ENCODE measurements around the gene OR4D10.
"Not testable (repeated sequence)": the region's sequence is repeated elsewhere in the genome, so short reads cannot be mapped to it uniquely, and the experiment has no call there.

GRCh38 chr11:59520139-59520538 is 47.0 kb downstream of the OR4D10 start:
- TF ChIP-seq CTCF, POLR2A (IDR thresholded peaks at IDR 0.05): not testable (repeated sequence)

All from thyroid gland (tissue), 4 donors.